H9 (cell line): Measurements from ENCODE around the gene FCHO1. TPM values are rescaled to one million over a fixed set of nuclear protein-coding genes. Genes with fewer than 3 reads are reported as not detected.

ENCODE experiments used
- DNase-seq: peaks from one replicate; pipeline ENCODE4 v3.0.0-alpha.2; 2017
- H2AFZ ChIP-seq: one replicate; pipeline ENCODE4 v1.6.1; 2013; ENCODE audit warnings: mild to moderate bottlenecking, low read length, control low read depth, moderate library complexity
- H2AK5ac ChIP-seq: 2 replicates; pipeline ENCODE4 v1.6.1; 2013; ENCODE audit warnings: low read length, control low read depth, mixed read lengths; ENCODE audit not compliant: insufficient read length
- H2BK120ac ChIP-seq: one replicate; pipeline ENCODE4 v1.6.1; 2013; ENCODE audit warnings: low read depth, mild to moderate bottlenecking, low read length, control low read depth, inconsistent platforms; ENCODE audit not compliant: poor library complexity, severe bottlenecking
- H2BK12ac ChIP-seq: 2 replicates; pipeline ENCODE4 v1.6.1; 2013; ENCODE audit warnings: low read length, control low read depth, mixed read lengths, low read depth; ENCODE audit not compliant: insufficient read length
- H2BK15ac ChIP-seq: 2 replicates; pipeline ENCODE4 v1.6.1; 2013; ENCODE audit warnings: low read depth, low read length, control low read depth
- H2BK20ac ChIP-seq: one replicate; pipeline ENCODE4 v1.6.1; 2013; ENCODE audit warnings: low read depth, mild to moderate bottlenecking, low read length, control low read depth, inconsistent platforms; ENCODE audit not compliant: poor library complexity, severe bottlenecking
- H2BK5ac ChIP-seq: 2 replicates; pipeline ENCODE4 v1.6.1; 2013; ENCODE audit warnings: low read length, control low read depth, mixed read lengths; ENCODE audit not compliant: insufficient read length
- H3K14ac ChIP-seq: 2 replicates; pipeline ENCODE4 v1.6.1; 2013; ENCODE audit warnings: low read length, control low read depth; ENCODE audit not compliant: insufficient read depth
- H3K18ac ChIP-seq: 2 replicates; pipeline ENCODE4 v1.6.1; 2013; ENCODE audit warnings: low read depth, mild to moderate bottlenecking, mixed read lengths, low read length, control low read depth; ENCODE audit not compliant: insufficient read length
- H3K23ac ChIP-seq: 2 replicates; pipeline ENCODE4 v1.6.1; 2013; ENCODE audit warnings: low read length, control low read depth, mixed read lengths, low read depth; ENCODE audit not compliant: insufficient read length
- H3K23me2 ChIP-seq: 2 replicates; pipeline ENCODE4 v1.6.1; 2013; ENCODE audit warnings: low read depth, mild to moderate bottlenecking, mixed read lengths, low read length, control low read depth; ENCODE audit not compliant: insufficient read length, poor library complexity, severe bottlenecking
- H3K27ac ChIP-seq: 2 replicates; pipeline ENCODE4 v1.5.1; 2013; ENCODE audit warnings: low read length, control low read depth, mixed read lengths, low read depth; ENCODE audit not compliant: insufficient read length
- H3K27me3 ChIP-seq: 2 replicates; pipeline ENCODE4 v1.6.1; 2013; ENCODE audit warnings: low read length, control low read depth, inconsistent platforms; ENCODE audit not compliant: insufficient read depth
- H3K4ac ChIP-seq: 2 replicates; pipeline ENCODE4 v1.6.1; 2013; ENCODE audit warnings: low read depth, mild to moderate bottlenecking, control low read depth, inconsistent platforms, low read length, moderate library complexity
- H3K4me1 ChIP-seq: 2 replicates; pipeline ENCODE4 v1.6.1; 2013; ENCODE audit warnings: low read length, control low read depth, inconsistent platforms; ENCODE audit not compliant: insufficient read depth
- H3K4me2 ChIP-seq: 2 replicates; pipeline ENCODE4 v1.6.1; 2013; ENCODE audit warnings: low read length, control low read depth, mixed read lengths; ENCODE audit not compliant: insufficient read length, insufficient read depth
- H3K56ac ChIP-seq: 2 replicates; pipeline ENCODE4 v1.6.1; 2013; ENCODE audit warnings: low read depth, mild to moderate bottlenecking, mixed read lengths, low read length, control low read depth; ENCODE audit not compliant: insufficient read length
- H3K79me1 ChIP-seq: 2 replicates; pipeline ENCODE4 v1.6.1; 2013; ENCODE audit warnings: low read depth, mild to moderate bottlenecking, moderate library complexity, low read length, control low read depth, inconsistent platforms; ENCODE audit not compliant: insufficient read depth, poor library complexity, severe bottlenecking
- H3K79me2 ChIP-seq: 2 replicates; pipeline ENCODE4 v1.6.1; 2013; ENCODE audit warnings: low read length, control low read depth, inconsistent platforms; ENCODE audit not compliant: insufficient read depth
- H3K9ac ChIP-seq: 2 replicates; pipeline ENCODE4 v1.6.1; 2013; ENCODE audit warnings: low read length, control low read depth, mixed read lengths; ENCODE audit not compliant: insufficient read length; ENCODE audit errors: extremely low read depth
- H3K9me3 ChIP-seq: one replicate; pipeline ENCODE4 v1.6.1; 2013; ENCODE audit warnings: low read depth, low read length, inconsistent platforms; ENCODE audit not compliant: control insufficient read depth
- H3T11ph ChIP-seq: one replicate; pipeline ENCODE4 v1.6.1; 2013; ENCODE audit warnings: mild to moderate bottlenecking, low read length, control low read depth, inconsistent platforms
- H4K20me1 ChIP-seq: one replicate; pipeline ENCODE4 v1.6.1; 2013; ENCODE audit not compliant: control insufficient read depth, insufficient read length, insufficient read depth
- H4K5ac ChIP-seq: 2 replicates; pipeline ENCODE4 v1.6.1; 2013; ENCODE audit warnings: low read depth, mild to moderate bottlenecking, mixed read lengths, low read length, control low read depth; ENCODE audit not compliant: insufficient read length
- H4K8ac ChIP-seq: replicated peaks from 2 replicates; pipeline ENCODE4 v1.6.1; 2013; ENCODE audit warnings: low read length, control low read depth, mixed read lengths, low read depth; ENCODE audit not compliant: insufficient read length
- H4K91ac ChIP-seq: 2 replicates; pipeline ENCODE4 v1.6.1; 2013; ENCODE audit warnings: low read depth, mild to moderate bottlenecking, moderate library complexity, mixed read lengths, low read length, control low read depth; ENCODE audit not compliant: insufficient read length
- H3K27ac Mint-ChIP-seq, 3 experiments: 2 replicates in 2 of 3; 3 replicates in 1 of 3; pipeline ENCODE4 v1.8.0; 2020 to 2021; ENCODE audit warnings: mixed read lengths in 3 of 3, mild to moderate bottlenecking in 1 of 3, moderate library complexity in 1 of 3
- H3K27me3 Mint-ChIP-seq: 2 replicates; pipeline ENCODE4 v1.8.0; 2021; ENCODE audit warnings: low read depth, mild to moderate bottlenecking, moderate library complexity, mixed read lengths
- H3K36me3 Mint-ChIP-seq, 3 experiments: 2 replicates in 2 of 3; 3 replicates in 1 of 3; pipeline ENCODE4 v1.8.0; 2020 to 2021; ENCODE audit warnings: low read depth in 3 of 3, mixed read lengths in 3 of 3; ENCODE audit not compliant: insufficient read depth in 1 of 3
- H3K4me1 Mint-ChIP-seq, 2 experiments: 2 replicates each; pipeline ENCODE4 v1.8.0; 2020; ENCODE audit warnings: mixed read lengths in 2 of 2
- H3K4me3 Mint-ChIP-seq, 2 experiments: 2 replicates in 1 of 2; 3 replicates in 1 of 2; pipeline ENCODE4 v1.8.0; 2020 to 2021; ENCODE audit warnings: mild to moderate bottlenecking in 2 of 2, mixed read lengths in 2 of 2, moderate library complexity in 1 of 2
- H3K9me3 Mint-ChIP-seq, 2 experiments: 2 replicates in 1 of 2; 3 replicates in 1 of 2; pipeline ENCODE4 v1.8.0; 2020; ENCODE audit warnings: mild to moderate bottlenecking in 2 of 2, mixed read lengths in 2 of 2, moderate library complexity in 1 of 2
- CTCF ChIP-seq: fragments of 200-600 bp; sonication (generic); conservative IDR thresholded peaks from 3 replicates; pipeline ENCODE4 v1.8.0; 2021; ENCODE audit warnings: antibody characterized with exemption, mild to moderate bottlenecking
- WGBS: extraction: QIAGEN DNeasy Blood & Tissue Kit; methylation state at CpG from one replicate; pipeline ENCODE4 v1.1.7; 2013; ENCODE audit warnings: missing lambda C conversion rate, low lambda C conversion rate, mixed read lengths; ENCODE audit not compliant: insufficient read length; ENCODE audit errors: extremely low coverage; 5-methylcytosine and 5-hydroxymethylcytosine counted together
- total RNA-seq: library from RNA; stranded (reverse); gene quantifications from 2 replicates; pipeline ENCODE4 v1.2.1, GENCODE V29; 2021

FCHO1 gene
- total RNA-seq, 1 experiment from 2014 or later = 13.1 TPM

- Histone ChIP-seq H2BK5ac (no peak overlapping the region), H3K18ac (no peak overlapping the region), H3K9me3 (no peaks in the 10 kb centered on the region), H2BK15ac (no peak overlapping the region), H3K79me1 (no peaks in the 10 kb centered on the region), H3K79me2 (no peaks in the 10 kb centered on the region; the same call in 1 of the 2 replicates), H4K5ac (no peak overlapping the region), H2BK120ac (no peak overlapping the region), H3K9ac (no peak overlapping the region), H2AK5ac (no peak overlapping the region), H3K4me2 (no peak overlapping the region), H4K91ac (no peak overlapping the region), H2BK12ac (no peak overlapping the region), H2AFZ (no peak overlapping the region), H3K14ac (no peak overlapping the region), H4K8ac (no peak overlapping the region), H3K56ac (no peak overlapping the region), H3K23me2 (peaks cover 5% of the 10 kb centered on the region), H3K4me1 (no peaks in the 10 kb centered on the region), H3K27me3 (no peaks in the 10 kb centered on the region), H3K27ac (no peak overlapping the region), H3K23ac (no peak overlapping the region), H3T11ph (no peak overlapping the region), H4K20me1 (no peaks in the 10 kb centered on the region), H2BK20ac (no peak overlapping the region), H3K4ac (no peak overlapping the region)
- no peaks in the 10 kb centered on the region for H3K9me3 Mint-ChIP-seq
- H3K27me3 Mint-ChIP-seq = no peaks in the 10 kb centered on the region; the same call in 1 of the 2 replicates
- H3K27ac Mint-ChIP-seq = no peak overlapping the region; a peak in 1 of 7 replicates
- no peak for DNase-seq
- no peak overlapping the region for H3K4me3 Mint-ChIP-seq
- peaks cover 0 to 3% (median 0%) of the 10 kb centered on the region in 3 experiments; a peak in 2 of 7 replicates for H3K36me3 Mint-ChIP-seq
- no peak for TF ChIP-seq CTCF
- H3K4me1 Mint-ChIP-seq = peaks cover 8 to 44% of the 10 kb centered on the region in 2 experiments
- no CpG with 5 or more reads among the region's 2 CpGs for WGBS
These were observed 616 bp downstream of the FCHO1 start for GRCh38 chr19:17751912-17752273.
